HG02981 (cell line): Measurements from ENCODE around the gene TOMM40.
"Not testable (repeated sequence)": the region's sequence is repeated elsewhere in the genome, so short reads cannot be mapped to it uniquely, and the experiment has no call there.

Experiments
- ATAC-seq: cut with Tn5 transposase; IDR thresholded peaks from one replicate; pipeline ENCODE4 v1.9.1; 2021; ENCODE audit warnings: mild to moderate bottlenecking, moderate library complexity; ENCODE audit not compliant: unreplicated experiment

Gene TOMM40

GRCh38 chr19:44891016-44891882 lies at the start of gene TOMM40:
TOMM40 (plus strand) TSS chr19:44891254; CDS start chr19:44891416, 162 bp downstream.
- ATAC-seq = peak; percentile 61

- ATAC-seq = no peak
Measured at GRCh38 chr19:44845286-44845611, 45.8 kb upstream of the TOMM40 start.

GRCh38 chr19:44845612-44846454 lies 45.2 kb upstream of the TOMM40 start, which contains the start of gene NECTIN2:
NECTIN2 (plus strand) TSS chr19:44846297; CDS start chr19:44846526, 229 bp downstream.
- ATAC-seq = peak; percentile 49

DNA sequence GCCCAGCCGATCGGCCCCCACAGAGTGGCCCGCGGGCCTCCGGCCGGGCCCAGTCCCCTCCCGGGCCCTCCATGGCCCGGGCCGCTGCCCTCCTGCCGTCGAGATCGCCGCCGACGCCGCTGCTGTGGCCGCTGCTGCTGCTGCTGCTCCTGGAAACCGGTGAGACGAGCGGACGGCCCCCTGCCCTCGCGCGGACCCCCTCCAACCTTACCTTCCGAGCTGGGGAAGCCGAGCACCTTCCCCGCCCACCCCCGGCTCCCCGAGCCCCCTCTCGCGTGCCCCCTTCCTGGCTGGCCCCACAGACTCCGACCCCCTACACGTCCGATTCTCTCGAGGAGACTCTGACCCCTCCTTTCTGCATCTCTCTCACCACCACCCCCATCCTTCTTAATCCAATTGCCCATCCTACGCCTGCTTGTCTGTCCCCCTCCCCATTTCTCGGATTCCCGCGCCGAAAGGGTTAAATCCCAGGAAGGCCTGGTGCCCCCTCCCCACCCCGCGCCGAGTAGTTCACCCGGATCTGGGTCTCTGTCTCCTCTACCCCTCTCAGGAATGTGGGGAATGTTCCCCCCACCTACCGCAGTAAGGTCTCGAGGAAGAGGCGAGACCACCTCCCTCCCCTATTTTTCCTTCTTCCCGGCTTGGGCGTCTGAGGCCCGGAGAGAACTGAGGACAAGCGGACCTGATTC lies 44.5 kb upstream of the TOMM40 start:
- ATAC-seq = no peak

DNA sequence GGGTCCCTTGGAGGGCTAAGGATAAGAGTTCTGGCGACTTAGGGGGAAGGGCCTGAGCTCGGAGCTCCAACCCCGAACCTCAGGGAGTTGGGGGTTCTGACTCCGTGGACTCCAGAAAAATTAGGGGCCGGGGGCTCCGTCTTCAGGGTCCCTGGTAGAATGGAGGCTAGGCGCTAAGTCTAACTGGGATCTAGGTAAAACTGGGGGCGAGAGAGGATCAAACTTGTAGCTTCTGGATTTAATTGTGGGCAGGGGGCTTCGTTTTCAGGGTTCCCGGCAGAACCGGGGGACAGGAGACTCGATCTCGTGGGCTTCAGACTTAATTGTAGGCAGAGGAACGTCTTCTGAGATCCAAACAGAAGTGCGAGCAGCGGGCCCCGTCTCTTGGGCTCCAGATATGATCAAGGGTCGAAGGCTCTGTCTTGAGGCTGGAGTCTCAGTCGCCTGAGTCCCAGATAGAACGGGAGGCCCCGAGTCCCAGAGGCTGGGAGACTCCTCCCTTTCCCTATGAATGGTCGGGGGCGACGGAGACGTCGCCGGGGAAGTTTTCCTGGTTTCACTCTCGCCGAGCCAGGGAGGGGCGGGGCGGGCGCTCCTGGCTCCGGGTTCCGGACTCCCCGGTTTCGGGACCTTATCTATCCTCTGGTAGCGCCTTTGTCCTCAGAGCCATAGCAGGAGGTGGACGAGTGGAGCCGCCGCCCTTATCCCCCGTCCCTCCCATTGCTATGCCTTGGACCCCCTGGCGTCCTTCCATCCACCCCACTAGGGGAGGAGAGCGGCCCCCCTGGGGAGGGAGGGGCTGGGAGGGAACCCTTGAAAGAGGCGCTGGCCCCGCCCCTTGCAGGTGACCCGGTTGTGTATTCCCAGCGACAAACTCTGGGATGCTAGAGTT lies 43.7 kb upstream of the TOMM40 start:
- no peak for ATAC-seq

DNA sequence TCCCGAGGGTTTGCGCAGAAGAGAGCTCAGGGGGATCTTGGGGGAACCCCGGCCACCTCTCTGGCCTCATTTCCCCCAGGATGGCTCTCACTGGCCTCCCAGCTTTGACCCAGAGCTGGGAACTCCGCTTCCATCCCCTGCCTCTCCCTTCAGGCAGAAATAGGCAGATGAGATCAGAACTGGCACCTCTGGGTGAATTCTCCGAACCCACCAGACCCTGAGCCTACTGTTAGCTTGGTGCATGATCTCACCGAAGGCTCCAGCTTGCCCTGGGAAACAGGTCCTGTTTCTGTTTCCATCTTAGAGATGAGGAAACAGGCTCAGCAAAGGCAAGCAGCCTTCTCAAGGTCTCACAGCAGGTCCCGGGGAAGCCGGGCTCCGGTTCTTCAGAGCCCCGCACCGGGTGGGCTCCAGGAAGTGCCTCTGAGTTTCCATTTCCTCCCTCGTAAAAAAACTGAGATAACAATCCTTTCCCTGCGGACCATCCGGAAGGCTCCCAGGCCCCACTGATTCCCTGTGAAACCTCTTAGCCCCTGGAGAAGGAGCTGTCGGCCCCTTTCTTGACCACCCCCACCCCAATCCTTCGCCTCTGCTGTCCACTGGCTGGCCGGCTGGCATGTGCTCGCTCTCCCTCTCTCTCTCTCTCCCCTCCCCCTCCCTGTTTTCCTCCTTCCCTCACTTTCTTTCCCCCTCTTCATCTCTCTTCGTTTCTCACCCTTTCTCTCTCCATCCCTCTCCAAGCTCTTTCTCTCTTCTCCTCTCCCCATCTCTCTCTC lies 42.8 kb upstream of the TOMM40 start:
- ATAC-seq = no peak

DNA sequence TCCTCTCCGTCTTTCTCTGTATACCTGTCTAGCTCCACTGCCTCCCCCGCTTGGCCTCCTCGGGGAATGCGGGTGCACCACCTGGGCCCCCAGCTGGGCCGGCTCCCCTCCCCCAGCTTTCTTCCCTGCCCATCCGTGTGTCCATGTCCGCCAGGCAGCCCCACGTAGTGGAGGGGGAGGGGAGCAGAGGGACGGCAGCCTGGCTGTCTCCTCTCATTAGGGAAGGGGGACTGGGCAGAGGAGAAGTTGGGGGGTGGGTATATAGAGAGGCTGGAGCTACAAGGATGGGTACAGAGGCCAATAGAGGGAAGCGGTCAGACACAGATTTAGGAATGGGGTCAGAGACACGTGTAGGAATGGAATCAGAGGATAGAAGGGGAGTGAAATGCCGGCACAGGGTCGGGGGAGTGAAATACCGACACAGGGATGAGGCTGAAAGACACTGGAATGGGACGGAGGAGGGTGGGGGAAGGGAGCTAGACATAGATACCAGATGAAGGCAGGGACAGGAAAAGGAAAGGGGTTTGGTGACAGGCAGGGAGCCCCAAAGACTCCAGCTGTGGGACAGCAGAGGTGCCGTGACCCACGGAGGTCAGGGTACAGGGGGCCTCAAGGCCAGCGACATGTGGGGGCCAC lies 42.1 kb upstream of the TOMM40 start:
- ATAC-seq = no peak

DNA sequence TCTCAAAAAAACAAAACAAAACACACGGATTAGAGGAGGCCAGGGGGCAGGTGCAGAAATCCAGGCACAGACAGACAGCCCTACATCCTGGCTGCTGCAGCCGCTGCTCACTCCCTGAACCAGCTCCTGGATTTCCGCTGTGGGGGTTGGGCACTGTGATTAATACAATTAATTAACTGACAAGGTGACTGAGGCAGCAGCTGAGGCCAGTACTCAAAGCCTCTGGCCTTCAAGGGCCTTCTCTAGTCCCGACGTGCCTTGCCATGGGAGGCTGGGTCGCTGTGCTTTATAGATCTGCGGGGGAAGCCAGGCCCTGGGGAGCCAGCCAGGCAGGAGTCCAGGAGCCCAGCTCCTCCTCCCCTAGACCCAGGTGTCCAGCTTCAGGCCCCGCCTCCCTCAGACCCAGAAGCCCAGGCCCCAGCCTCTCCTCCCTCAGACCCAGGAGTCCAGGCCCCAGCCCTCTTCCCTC lies 40.4 kb upstream of the TOMM40 start:
- ATAC-seq = no peak

DNA sequence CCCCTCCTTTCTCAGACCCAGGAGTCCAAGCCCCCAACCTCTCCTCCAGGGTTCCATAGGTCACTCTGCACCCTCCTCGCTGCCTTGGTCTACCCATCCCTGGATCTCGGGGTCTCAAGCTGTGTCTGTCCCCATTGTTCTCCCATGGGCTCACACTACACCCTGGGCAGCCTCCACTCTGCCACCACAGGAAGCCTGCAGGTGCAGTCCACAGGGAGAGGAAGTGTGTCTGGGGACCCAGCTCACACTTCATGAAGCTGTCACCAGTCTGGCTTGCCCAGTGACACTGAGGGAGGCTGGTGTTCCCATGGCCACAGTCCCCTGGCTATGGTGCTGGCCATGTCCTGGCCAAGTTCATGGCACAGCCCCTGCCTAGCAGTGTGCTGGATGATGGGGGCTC lies 39.6 kb upstream of the TOMM40 start:
- ATAC-seq = no peak

GRCh38 chr19:44855606-44856005 lies 35.4 kb upstream of the TOMM40 start:
- ATAC-seq = no peak

DNA sequence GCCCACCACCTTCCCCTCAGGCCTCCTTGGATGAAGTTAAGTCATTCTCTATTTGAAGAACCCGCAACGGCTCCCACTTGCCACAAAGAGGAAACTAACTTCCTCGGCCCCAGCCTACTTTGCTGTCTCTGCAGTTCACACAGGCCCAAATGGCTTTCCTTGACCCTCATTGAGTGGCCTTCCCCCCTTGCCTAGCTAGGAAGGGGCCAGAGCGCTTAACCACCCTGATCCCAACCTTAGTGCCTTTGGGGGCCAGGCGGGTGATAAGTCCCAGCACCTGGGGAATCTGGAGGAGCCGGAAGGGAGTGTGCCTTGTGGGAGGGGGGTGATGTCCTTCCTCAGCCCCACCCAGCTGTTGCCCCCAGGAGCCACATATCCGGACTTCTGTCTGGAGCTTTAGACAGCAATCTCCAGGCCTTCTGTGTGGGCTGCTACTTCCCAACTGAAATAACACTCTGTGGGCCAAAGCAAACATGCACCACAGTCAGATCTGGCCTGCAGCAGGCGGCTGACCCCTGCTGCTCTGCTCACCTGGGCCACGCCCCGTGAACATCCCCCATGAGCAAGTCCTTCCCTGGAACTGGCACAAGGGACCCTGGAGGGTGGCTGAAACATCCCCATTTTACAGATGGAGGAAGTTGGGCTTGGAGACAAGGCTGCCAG lies 34.5 kb upstream of the TOMM40 start:
- ATAC-seq = no peak

DNA sequence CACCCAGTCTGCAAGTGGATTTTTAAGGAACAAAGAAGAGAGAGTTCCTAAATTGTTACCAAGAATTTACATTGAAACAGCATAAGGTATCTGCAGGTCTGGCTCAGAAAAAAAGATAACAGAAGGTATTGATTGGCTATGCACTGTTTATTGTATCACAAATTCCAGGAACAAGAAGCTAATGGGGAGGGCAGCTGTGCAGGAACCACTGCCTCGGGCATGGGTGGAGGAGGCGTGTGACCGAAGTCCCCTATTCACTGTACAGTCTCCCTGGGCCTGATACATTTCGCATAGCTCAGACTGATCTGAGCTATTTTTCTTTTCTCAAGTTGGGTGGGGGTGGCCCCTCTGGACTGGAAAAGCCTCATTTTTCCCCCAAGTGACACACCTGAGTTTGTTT lies 33.2 kb upstream of the TOMM40 start:
- no peak for ATAC-seq

- ATAC-seq = not testable (repeated sequence)
Measured at GRCh38 chr19:44861576-44861975, 29.5 kb upstream of the TOMM40 start.

DNA sequence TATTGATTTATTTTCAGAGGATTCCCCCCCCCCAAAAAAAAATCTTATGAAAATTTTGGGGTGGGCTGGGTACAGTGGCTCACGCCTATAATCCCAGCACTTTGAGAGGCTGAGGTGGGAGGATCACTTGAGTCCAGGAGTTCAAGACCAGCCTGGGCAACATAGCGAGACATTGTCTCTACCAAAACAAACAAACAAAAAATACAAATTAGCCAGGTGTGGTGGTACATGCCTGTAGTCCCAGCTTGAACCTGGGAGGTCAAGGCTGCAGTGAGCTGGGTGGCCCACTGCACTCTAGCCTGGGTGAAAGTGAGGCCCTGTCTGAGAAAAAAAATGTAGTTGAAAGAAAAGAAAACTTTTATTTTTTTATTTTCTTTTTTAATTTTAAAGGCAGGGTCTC lies 27.1 kb upstream of the TOMM40 start:
- ATAC-seq = no peak

- ATAC-seq = no peak
Measured at GRCh38 chr19:44865196-44865767, 25.8 kb upstream of the TOMM40 start.

- ATAC-seq = no peak
Measured at GRCh38 chr19:44866664-44867063, 24.4 kb upstream of the TOMM40 start.

- ATAC-seq = no peak
Measured at GRCh38 chr19:44867578-44867977, 23.5 kb upstream of the TOMM40 start.
